AG04450 (cell line): ENCODE results near the gene MEGF11. TPM values are rescaled to one million over a fixed set of nuclear protein-coding genes. Genes with fewer than 3 reads are reported as not detected.

Experiments
- CTCF ChIA-PET: fragments of 300-600, 350-600 bp; formaldehyde crosslinking; extraction: SDS; loops from one replicate; lab custom pipeline; 2022; ENCODE audit warnings: antibody characterized with exemption, inconsistent platforms; lab: Charles Lee
- POLR2A ChIA-PET: fragments of 350-600 bp; formaldehyde crosslinking; extraction: SDS; loops from one replicate; lab custom pipeline; 2021; ENCODE audit warnings: antibody characterized with exemption, inconsistent platforms; lab: Yijun Ruan, JAX
- DNase-seq: peaks from one replicate; pipeline ENCODE4 v3.0.0-alpha.2; 2011; ENCODE audit warnings: low read depth, low spot score
- H3K27ac ChIP-seq: one replicate; pipeline ENCODE4 v1.5.1; 2012; ENCODE audit warnings: low read depth, low read length, control low read depth
- H3K27me3 ChIP-seq: one replicate; pipeline ENCODE4 v1.6.0; 2012; ENCODE audit warnings: low read length; ENCODE audit not compliant: control insufficient read depth, insufficient read depth
- H3K4me3 ChIP-seq: 2 replicates; pipeline ENCODE4 v1.5.1; 2011; ENCODE audit warnings: mild to moderate bottlenecking, low read depth, low read length, control low read depth
- H3K9me3 ChIP-seq: 2 replicates; pipeline ENCODE4 v1.5.1; 2012; ENCODE audit warnings: low read length; ENCODE audit not compliant: control insufficient read depth, insufficient read depth
- CTCF ChIP-seq: IDR thresholded peaks from 2 replicates; pipeline ENCODE4 v1.5.1; 2011; ENCODE audit warnings: low read depth, low read length, control low read depth, inconsistent platforms
- polyA plus RNA-seq: library from polyadenylated mRNA; depleted of rRNA; stranded (reverse); fragments of >200 nt; gene quantifications from 2 replicates; pipeline ENCODE4 v1.2.3, GENCODE V29; 2011

MEGF11 gene
- polyA plus RNA-seq, 1 experiment = not detected

DNA sequence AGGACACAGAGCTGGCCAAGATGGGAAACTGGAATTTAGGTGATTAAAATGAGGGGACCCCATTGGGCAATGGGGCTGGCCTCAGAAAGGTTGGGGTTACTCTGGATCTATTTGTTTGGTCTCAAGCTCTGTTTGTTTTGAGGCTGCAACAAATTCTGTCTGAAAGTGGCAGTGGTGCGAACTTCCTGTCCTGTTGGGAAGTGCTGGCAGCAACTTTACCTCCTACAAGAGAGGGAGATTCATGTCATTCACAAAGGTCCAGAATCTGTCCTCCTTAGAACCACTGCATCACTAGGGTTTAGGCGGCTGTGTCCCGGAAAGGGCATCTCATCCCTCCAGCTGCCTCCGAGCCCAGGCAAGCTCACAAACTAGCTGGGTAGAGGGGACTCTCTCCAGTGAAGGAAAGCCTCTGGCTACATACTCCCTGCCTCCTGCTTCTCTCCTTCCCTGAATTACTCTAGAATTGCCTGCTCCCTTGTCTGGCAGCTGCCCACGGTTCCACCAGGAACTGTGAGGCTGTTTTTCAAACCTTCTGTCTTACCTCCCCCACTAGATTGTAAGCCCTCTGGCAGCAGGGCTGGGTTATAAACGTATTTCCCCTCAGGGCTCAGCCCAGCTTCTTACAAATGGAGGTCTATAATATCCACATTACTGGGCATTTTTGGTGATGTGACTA lies 23.6 kb downstream of the MEGF11 start:
- no peak for DNase-seq
- TF ChIP-seq CTCF = no peak
- H3K4me3 ChIP-seq = no peak overlapping the region
- ChIA-PET CTCF (no interaction called here), POLR2A (no interaction called here)
- H3K27me3 ChIP-seq = peaks cover 17% of the 10 kb centered on the region
- H3K27ac ChIP-seq = no peak overlapping the region
- H3K9me3 ChIP-seq = no peaks in the 10 kb centered on the region; the same call in 1 of the 2 replicates

DNA sequence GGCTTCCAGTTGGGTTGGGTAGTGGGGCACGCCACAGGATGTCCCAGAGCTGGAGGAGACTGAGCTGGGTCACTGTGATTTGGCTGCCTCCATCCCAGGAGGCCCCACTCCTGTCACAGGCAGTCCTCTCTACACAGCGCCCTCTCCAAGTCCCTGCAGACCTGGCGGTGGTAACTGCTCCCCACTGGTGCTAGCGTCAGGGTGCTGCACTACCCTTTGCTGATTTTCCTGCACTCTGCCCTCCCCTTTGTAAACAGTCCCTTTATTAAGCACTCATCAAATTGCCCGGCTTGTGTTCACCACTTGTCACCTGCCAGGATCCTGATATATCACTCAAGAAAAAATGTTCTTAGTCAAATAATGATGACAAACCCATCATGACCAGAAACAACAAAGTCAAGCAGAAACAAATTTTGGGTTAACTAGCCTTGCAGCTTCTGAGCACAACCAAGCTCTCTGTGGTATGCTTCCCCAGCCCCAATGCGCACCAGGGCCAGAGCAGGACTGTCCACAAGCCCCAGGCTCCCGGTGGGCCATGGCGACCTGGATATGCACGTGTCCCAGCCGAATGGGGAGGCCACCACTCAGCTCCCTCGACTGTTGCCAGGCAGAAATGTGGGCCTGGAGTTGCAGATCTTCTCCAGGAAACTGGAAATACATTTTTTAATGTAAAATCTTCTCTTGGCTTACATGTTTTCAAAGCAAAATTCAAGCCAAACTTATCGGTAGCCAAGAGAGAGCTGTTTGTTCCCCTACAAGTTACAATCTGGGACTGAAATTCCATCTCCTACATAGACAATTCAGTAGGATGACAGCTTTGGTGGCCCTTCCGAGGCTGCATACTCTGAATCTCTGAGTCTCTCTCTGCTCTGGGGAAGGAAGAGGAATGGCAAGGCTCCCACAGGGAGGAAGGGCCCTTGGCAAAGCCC lies 24.5 kb downstream of the MEGF11 start:
- peaks cover 19% of the 10 kb centered on the region for H3K27me3 ChIP-seq
- CTCF ChIA-PET = no interaction called here

GRCh38 chr15:66226736-66227135 lies 26.8 kb downstream of the MEGF11 start:
- Histone ChIP-seq H3K27ac (no peak overlapping the region), H3K4me3 (no peak overlapping the region), H3K27me3 (peaks cover 28% of the 10 kb centered on the region), H3K9me3 (no peaks in the 10 kb centered on the region; the same call in 1 of the 2 replicates)
- POLR2A ChIA-PET = no interaction called here
- no peak for TF ChIP-seq CTCF
- CTCF ChIA-PET = no interaction called here
- DNase-seq = no peak

More for the DNA sequence above, 24.5 kb downstream of the MEGF11 start:
- no peak overlapping the region for H3K4me3 ChIP-seq
- POLR2A ChIA-PET = no interaction called here
- TF ChIP-seq CTCF = no peak
- H3K27ac ChIP-seq = no peak overlapping the region
- H3K9me3 ChIP-seq = no peaks in the 10 kb centered on the region; the same call in 1 of the 2 replicates
- DNase-seq = no peak

- Histone ChIP-seq H3K4me3 (no peak overlapping the region), H3K27me3 (peaks cover 28% of the 10 kb centered on the region), H3K27ac (no peak overlapping the region), H3K9me3 (no peaks in the 10 kb centered on the region; the same call in 1 of the 2 replicates)
- no peak for TF ChIP-seq CTCF
- DNase-seq = no peak
- ChIA-PET POLR2A (no interaction called here), CTCF (no interaction called here)
These were observed 27.8 kb downstream of the MEGF11 start for GRCh38 chr15:66225656-66226274.
